Globus pallidus (tissue), 1 donor: Measurements from ENCODE around the gene PRPF19.
"Not testable (repeated sequence)": the region's sequence is repeated elsewhere in the genome, so short reads cannot be mapped to it uniquely, and the experiment has no call there.

Experiments
- DNase-seq: peaks from one replicate; pipeline ENCODE4 v3.0.0-alpha.2; 2015; ENCODE audit warnings: low spot score

The PRPF19 gene

GRCh38 chr11:60923326-60923725 is 16.9 kb upstream of the PRPF19 start:
- DNase-seq: no peak

GRCh38 chr11:60922906-60923305 is 16.5 kb upstream of the PRPF19 start:
- no peak for DNase-seq

GRCh38 chr11:60921777-60922335 is 15.5 kb upstream of the PRPF19 start:
- DNase-seq: no peak

- no peak for DNase-seq
These were observed 14.9 kb upstream of the PRPF19 start for GRCh38 chr11:60921259-60921658.

GRCh38 chr11:60919956-60920355 is 13.6 kb upstream of the PRPF19 start:
- DNase-seq: no peak

- DNase-seq: no peak
These were observed 12.9 kb upstream of the PRPF19 start for GRCh38 chr11:60919320-60919719.

GRCh38 chr11:60918939-60919265 is 12.5 kb upstream of the PRPF19 start:
- DNase-seq: no peak

GRCh38 chr11:60918251-60918938 is 12.0 kb upstream of the PRPF19 start:
- no peak for DNase-seq

- DNase-seq: no peak
These were observed 10.9 kb upstream of the PRPF19 start for GRCh38 chr11:60917267-60917666.

- DNase-seq: no peak
These were observed 10.4 kb upstream of the PRPF19 start for GRCh38 chr11:60916669-60917206.

- no peak for DNase-seq
These were observed 9.0 kb upstream of the PRPF19 start for GRCh38 chr11:60915248-60915914.

GRCh38 chr11:60914633-60915247 is 8.4 kb upstream of the PRPF19 start:
- no peak for DNase-seq

GRCh38 chr11:60913793-60914632 is 7.6 kb upstream of the PRPF19 start, which contains the start of gene TMEM109:
TMEM109 (plus strand) TSS chr11:60914158; CDS start chr11:60919694, 5,536 bp downstream.
- peak; percentile 95 for DNase-seq

GRCh38 chr11:60912851-60913528 is 6.6 kb upstream of the PRPF19 start:
- no peak for DNase-seq

GRCh38 chr11:60912223-60912850 is 6.0 kb upstream of the PRPF19 start:
- DNase-seq: no peak

- DNase-seq: no peak
These were observed 4.5 kb upstream of the PRPF19 start for GRCh38 chr11:60910711-60911380.

- no peak for DNase-seq
These were observed 3.9 kb upstream of the PRPF19 start for GRCh38 chr11:60910281-60910687.

GRCh38 chr11:60909680-60910280 is 3.4 kb upstream of the PRPF19 start:
- DNase-seq: not testable (repeated sequence)

- no peak for DNase-seq
These were observed 2.4 kb upstream of the PRPF19 start for GRCh38 chr11:60908803-60909202.
